Measurements from ENCODE around the gene DKKL1. TPM values are rescaled to one million over a fixed set of nuclear protein-coding genes. Genes with fewer than 3 reads are reported as not detected.

Gene DKKL1
- total RNA-seq, 4 donors from 2014 or later = 2.6 TPM; not detected in 3

DNA sequence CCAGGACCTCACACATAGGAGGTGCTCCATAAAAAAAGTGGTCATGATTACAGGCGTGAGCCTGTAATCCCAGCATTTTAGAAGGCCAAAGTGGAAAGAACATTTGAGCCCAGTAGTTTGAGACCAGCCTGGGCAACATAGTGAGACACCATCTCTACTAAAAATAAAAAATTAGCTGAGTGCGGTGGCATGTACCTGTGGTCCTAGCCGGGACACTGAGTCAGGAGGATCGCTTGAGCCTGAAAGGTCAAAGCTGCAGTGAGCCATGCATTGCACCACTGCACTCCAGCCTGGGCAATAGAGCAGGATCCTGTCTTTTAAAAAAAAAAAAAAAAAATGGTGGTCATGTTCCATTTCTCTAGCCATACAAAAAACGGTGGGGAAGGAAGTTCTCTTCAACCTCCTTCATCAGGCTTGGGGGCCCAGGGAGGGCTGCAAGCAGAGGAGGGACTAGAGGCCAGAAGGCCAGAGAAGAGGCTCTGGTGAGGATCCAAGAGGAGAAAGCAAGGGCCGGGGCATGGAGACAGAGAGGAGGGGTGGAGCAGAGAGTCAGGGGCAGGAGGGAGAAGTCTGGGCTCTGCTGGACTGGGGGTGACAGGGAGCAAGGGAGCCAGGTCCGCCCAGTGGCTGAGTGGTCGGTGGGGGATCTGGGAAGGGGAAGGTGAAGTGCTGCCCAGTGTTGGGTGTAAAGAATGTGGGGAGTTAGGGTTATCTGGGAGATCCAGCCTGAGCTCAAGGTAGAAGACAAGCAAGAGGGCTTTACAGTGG is 33.2 kb downstream of the DKKL1 start:
- TF ChIP-seq, protein P1, sequence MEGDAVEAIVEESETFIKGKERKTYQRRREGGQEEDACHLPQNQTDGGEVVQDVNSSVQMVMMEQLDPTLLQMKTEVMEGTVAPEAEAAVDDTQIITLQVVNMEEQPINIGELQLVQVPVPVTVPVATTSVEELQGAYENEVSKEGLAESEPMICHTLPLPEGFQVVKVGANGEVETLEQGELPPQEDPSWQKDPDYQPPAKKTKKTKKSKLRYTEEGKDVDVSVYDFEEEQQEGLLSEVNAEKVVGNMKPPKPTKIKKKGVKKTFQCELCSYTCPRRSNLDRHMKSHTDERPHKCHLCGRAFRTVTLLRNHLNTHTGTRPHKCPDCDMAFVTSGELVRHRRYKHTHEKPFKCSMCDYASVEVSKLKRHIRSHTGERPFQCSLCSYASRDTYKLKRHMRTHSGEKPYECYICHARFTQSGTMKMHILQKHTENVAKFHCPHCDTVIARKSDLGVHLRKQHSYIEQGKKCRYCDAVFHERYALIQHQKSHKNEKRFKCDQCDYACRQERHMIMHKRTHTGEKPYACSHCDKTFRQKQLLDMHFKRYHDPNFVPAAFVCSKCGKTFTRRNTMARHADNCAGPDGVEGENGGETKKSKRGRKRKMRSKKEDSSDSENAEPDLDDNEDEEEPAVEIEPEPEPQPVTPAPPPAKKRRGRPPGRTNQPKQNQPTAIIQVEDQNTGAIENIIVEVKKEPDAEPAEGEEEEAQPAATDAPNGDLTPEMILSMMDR (IDR thresholded peaks at IDR 0.05; ENCODE audit: low read depth) = no peak

GRCh38 chr19:49398001-49398615 is 34.4 kb downstream of the DKKL1 start:
- TF ChIP-seq, protein P1 (IDR thresholded peaks at IDR 0.05; ENCODE audit: low read depth) = no peak

DNA sequence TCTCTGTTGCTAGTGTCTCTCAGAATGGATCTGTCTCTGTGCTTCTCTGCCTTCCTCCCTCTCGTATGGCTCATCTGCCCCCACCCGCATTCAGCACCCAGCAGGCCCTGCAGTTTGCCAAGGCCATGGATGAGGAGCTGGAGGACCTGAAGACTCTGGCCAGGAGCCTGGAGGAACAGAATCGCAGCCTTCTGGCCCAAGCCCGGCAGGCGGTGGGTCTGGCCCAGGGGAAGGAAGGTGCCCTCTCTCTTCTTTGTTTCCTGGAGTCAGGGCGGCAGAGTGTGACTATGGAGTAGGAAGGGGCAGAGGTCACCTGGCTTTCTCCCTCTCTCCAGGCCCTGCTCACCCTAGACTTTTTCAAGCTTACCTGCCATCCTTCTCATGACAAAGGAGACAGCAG is 35.3 kb downstream of the DKKL1 start:
- TF ChIP-seq, protein P1 (IDR thresholded peaks at IDR 0.05; ENCODE audit: low read depth) = no peak

GRCh38 chr19:49400029-49400428 is 36.4 kb downstream of the DKKL1 start:
- TF ChIP-seq, protein P1 (IDR thresholded peaks at IDR 0.05; ENCODE audit: low read depth) = no peak

DNA sequence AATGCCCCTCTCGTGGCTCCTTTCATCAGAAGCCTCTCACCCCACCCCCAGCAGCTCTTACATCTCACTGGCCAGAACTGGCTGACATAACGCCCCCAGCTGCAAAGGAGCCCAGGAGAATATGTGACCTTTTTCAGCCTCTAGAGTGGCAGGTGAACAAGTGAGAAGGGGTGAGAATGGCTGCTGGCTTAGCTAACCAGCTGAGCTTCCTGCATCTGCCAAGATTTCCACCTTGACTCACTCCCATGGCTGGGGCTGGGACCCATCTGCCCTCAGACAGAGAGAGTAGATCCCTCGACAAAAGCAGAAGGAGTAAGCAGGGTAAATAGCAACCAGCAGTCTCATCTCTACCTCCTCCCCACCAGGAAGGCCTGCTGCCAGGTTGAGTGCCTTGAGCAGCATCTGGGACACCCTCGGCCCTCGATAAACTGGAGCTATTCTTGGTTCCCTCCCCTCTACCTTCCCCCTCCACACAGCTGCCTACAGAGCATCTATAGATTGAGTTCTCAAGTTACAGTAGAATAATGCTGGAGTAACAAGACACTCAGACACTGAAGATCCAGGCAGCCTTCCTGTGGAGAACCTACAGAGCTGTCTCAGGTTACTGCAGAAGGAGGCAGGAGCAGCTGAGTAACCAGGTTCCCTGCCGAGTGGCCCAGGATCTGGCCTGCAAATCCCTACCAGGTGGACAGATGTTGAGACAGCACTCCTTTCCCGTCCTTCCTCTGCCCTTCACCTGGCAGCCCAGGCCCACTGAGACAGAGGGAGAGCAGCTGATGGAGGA is 39.9 kb downstream of the DKKL1 start:
- TF ChIP-seq, protein P1 (IDR thresholded peaks at IDR 0.05; ENCODE audit: low read depth) = no peak

DNA sequence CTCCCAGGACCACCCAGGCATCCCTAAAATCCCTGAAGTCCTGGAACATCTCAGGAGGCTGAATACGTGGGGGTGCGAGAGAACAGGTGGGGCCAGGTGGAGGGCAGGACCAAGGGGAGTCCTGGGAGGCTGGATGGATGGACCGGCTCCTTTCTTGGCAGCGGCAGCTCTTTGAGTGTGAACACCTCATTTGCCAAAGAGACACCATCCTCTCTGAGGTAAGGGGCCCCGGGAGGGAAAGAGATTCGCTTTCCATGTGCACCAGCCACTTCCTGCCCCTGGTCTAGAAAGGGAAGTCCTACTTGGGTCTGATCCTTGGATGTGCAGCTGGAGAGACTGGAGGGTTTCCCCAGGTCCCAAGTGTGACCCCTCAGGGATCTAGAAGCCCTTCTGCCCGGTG is 43.4 kb downstream of the DKKL1 start:
- TF ChIP-seq, protein P1 (IDR thresholded peaks at IDR 0.05; ENCODE audit: low read depth) = no peak

DNA sequence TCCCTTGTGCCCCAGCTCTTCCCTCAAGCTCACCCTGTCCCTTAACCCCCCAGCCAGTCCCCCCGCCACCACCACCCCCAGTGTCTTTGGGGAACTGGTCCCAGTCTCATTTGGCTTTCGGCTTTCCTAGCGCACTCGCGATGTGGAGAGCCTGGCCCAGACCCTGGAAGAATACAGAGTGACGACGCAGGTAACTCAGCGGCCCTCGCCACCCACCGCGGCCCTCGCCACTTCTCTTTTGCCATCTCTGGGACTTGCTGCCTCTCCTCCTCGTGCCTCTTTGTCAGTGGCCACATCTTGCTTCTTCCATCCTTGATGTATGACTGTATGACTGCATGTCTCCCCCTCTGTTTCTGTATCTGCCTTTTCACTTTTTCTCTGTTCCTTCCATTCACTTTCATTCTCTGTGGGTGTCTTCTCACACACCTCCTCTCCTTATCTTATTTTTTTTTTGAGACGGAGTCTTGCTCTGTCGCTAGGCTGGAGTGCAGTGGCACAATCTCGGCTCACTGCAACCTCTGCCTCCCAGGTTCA is 43.9 kb downstream of the DKKL1 start:
- TF ChIP-seq, protein P1 (IDR thresholded peaks at IDR 0.05; ENCODE audit: low read depth) = no peak
